ENCODE results near the gene HIGD2B.
"Not testable (repeated sequence)": the region's sequence is repeated elsewhere in the genome, so short reads cannot be mapped to it uniquely, and the experiment has no call there.

- not testable (repeated sequence) for TF ChIP-seq CTCF (IDR thresholded peaks at IDR 0.05); ELF4 (CRISPR knock-in tag; IDR thresholded peaks at IDR 0.05; ENCODE audit: low read depth); HMGXB4 (CRISPR knock-in tag; IDR thresholded peaks at IDR 0.05); JUN (CRISPR knock-in tag; IDR thresholded peaks at IDR 0.05); TEAD4 (CRISPR knock-in tag; IDR thresholded peaks at IDR 0.05); ZNF416 (CRISPR knock-in tag; IDR thresholded peaks at IDR 0.05); IRF1 (CRISPR knock-in tag; IDR thresholded peaks at IDR 0.05); NR1H2 (CRISPR knock-in tag; IDR thresholded peaks at IDR 0.05); USF1 (CRISPR knock-in tag; IDR thresholded peaks at IDR 0.05); SMAD3 (CRISPR knock-in tag; IDR thresholded peaks at IDR 0.05; ENCODE audit: borderline replicate concordance); NR3C1 (CRISPR knock-in tag; conservative IDR thresholded peaks at IDR 0.05; ENCODE audit: low read depth)
Measured at GRCh38 chr15:72648631-72649253, 37.2 kb downstream of the HIGD2B start.
